Activated T-cell treated with anti-CD3 and anti-CD28 coated beads, Interleukin-2, amount 50 U/mL, for 24 hours (primary cell): ENCODE data around the gene ANKRD55.

Source experiments
- DNase-seq: peaks from one replicate; pipeline ENCODE4 v3.0.0-alpha.2; 2020
- H3K27ac Mint-ChIP-seq: 2 replicates; pipeline ENCODE4 v1.8.0; 2020; ENCODE audit warnings: mild to moderate bottlenecking, mixed read lengths
- H3K27me3 Mint-ChIP-seq: 2 replicates; pipeline ENCODE4 v1.8.0; 2020; ENCODE audit warnings: mixed read lengths
- H3K36me3 Mint-ChIP-seq: 2 replicates; pipeline ENCODE4 v1.8.0; 2020; ENCODE audit warnings: low read depth, mixed read lengths
- H3K4me1 Mint-ChIP-seq: 2 replicates; pipeline ENCODE4 v1.8.0; 2020; ENCODE audit warnings: low read depth, mixed read lengths
- H3K4me3 Mint-ChIP-seq: 2 replicates; pipeline ENCODE4 v1.8.0; 2020; ENCODE audit warnings: mild to moderate bottlenecking, moderate library complexity, mixed read lengths
- H3K9me3 Mint-ChIP-seq: 2 replicates; pipeline ENCODE4 v1.8.0; 2020; ENCODE audit warnings: mixed read lengths

Gene ANKRD55

DNA sequence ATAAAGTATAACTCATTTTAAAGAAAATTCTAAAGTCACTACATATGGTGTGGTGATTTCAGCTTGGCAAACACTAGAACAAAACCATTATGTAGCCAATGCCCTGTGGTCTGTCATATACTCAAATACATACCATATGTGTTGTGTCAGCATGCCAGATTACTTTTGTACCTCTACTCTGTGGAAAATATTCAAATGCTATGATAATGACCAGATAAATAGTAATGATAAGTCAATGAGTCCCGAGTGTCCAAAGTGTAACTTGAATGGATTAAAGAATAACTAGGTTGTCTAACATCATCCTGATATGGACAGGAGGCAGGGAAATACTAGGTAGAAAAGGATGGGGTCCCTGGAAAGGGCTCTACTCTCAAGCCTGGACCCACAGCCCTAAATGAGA lies 180.4 kb downstream of the ANKRD55 start:
- no peak for DNase-seq
- H3K36me3 Mint-ChIP-seq: peaks cover 11% of the 10 kb centered on the region
- H3K27ac Mint-ChIP-seq: no peak overlapping the region

DNA sequence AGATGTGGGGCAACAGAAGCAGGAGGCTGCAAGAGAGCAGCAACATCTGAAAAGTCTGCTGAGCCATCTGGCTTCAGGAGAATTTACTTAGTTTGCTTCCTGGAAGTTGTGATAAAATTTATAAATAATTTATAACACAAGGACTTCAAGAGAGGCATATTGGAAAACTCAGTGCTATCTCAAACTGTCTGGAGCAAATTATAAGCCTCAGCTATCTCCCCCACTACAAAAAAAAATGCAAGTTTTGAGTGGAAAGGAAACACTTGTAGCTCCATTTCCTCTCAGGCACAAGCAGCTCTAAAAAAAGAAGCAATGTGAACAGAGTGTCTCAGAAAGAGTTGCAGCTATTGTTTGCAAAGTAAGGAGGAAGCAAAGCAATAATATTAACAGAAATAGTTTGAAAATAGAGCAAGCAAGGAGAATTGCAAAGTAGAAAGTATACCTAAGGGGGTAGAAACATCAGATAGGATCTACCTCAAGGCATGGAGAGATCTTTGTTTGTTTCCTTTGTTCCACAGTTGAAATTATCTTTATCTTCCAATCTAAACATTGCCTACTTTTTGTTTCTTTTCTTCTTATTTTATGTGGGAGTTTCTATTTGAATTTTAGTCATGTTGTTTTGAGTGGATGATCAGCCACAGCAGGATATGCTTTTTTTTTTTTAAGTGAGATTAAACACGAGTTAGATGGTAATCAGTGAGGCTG lies 182.4 kb downstream of the ANKRD55 start:
- H3K4me1 Mint-ChIP-seq: peaks cover 50% of the 10 kb centered on the region
- DNase-seq: no peak
- H3K27me3 Mint-ChIP-seq: no peaks in the 10 kb centered on the region
- peak overlapping the region; percentile 53 for H3K4me3 Mint-ChIP-seq
- H3K9me3 Mint-ChIP-seq: peaks cover 14% of the 10 kb centered on the region
- peaks cover 11% of the 10 kb centered on the region for H3K36me3 Mint-ChIP-seq
- peak overlapping the region; percentile 84 for H3K27ac Mint-ChIP-seq

More for the DNA sequence above, 180.4 kb downstream of the ANKRD55 start:
- H3K27me3 Mint-ChIP-seq: no peaks in the 10 kb centered on the region
- H3K4me1 Mint-ChIP-seq: peaks cover 65% of the 10 kb centered on the region
- H3K9me3 Mint-ChIP-seq: peaks cover 14% of the 10 kb centered on the region
- no peak overlapping the region for H3K4me3 Mint-ChIP-seq
